Large intestine (tissue), 3 donors: ENCODE measurements around the gene ZAP70. TPM values are rescaled to one million over a fixed set of nuclear protein-coding genes. Genes with fewer than 3 reads are reported as not detected.

Experiments
- DNase-seq, 2 donors: peaks; one replicate each; pipeline versions ENCODE4 v3.0.0 to v3.0.0-alpha.2; 2013
- H3K27ac ChIP-seq: one replicate; pipeline ENCODE4 v1.5.1; 2013; ENCODE audit warnings: low read length
- H3K27me3 ChIP-seq: 2 replicates; pipeline ENCODE4 v1.6.1; 2013; ENCODE audit warnings: low read length; ENCODE audit not compliant: control insufficient read depth, insufficient read depth
- H3K36me3 ChIP-seq: 2 replicates; pipeline ENCODE4 v1.6.1; 2013; ENCODE audit warnings: low read length; ENCODE audit not compliant: control insufficient read depth, insufficient read depth
- H3K4me1 ChIP-seq: one replicate; pipeline ENCODE4 v1.6.1; 2013; ENCODE audit warnings: low read length; ENCODE audit not compliant: control insufficient read depth, insufficient read depth
- H3K4me3 ChIP-seq: one replicate; pipeline ENCODE4 v1.5.1; 2013; ENCODE audit warnings: low read length
- H3K9me3 ChIP-seq: one replicate; pipeline ENCODE4 v1.6.1; 2013; ENCODE audit warnings: mild to moderate bottlenecking, low read depth, low read length, moderate library complexity; ENCODE audit not compliant: control insufficient read depth
- WGBS: methylation state at CpG from one replicate; pipeline ENCODE4 v1.1.5; 2013; ENCODE audit warnings: low lambda C conversion rate; ENCODE audit not compliant: insufficient coverage; 5-methylcytosine and 5-hydroxymethylcytosine counted together
- polyA plus RNA-seq: library from polyadenylated mRNA; unstranded; fragments of 120-200 nt; gene quantifications from one replicate; pipeline ENCODE4 v1.2.1, GENCODE V29; 2013

ZAP70 gene
- polyA plus RNA-seq, 1 donor, result 5.1 TPM

- H3K4me3 ChIP-seq, result no peak overlapping the region
- peaks cover 6% of the 10 kb centered on the region for H3K9me3 ChIP-seq
- no peaks in the 10 kb centered on the region for H3K4me1 ChIP-seq
- peaks cover 28% of the 10 kb centered on the region for H3K27me3 ChIP-seq
- no CpG with 5 or more reads among the region's 41 CpGs for WGBS
- H3K36me3 ChIP-seq, result no peaks in the 10 kb centered on the region
- no peak overlapping the region for H3K27ac ChIP-seq
- DNase-seq, result no peak
Measured at GRCh38 chr2:97724073-97724410, 10.7 kb downstream of the ZAP70 start.

- DNase-seq, result no peak
- no CpG with 5 or more reads among the region's 17 CpGs for WGBS
- Histone ChIP-seq H3K4me1 (no peaks in the 10 kb centered on the region), H3K27ac (no peak overlapping the region), H3K36me3 (no peaks in the 10 kb centered on the region), H3K9me3 (peaks cover 6% of the 10 kb centered on the region), H3K4me3 (no peak overlapping the region), H3K27me3 (peaks cover 28% of the 10 kb centered on the region)
Measured at GRCh38 chr2:97724501-97724900, 11.1 kb downstream of the ZAP70 start.

DNA sequence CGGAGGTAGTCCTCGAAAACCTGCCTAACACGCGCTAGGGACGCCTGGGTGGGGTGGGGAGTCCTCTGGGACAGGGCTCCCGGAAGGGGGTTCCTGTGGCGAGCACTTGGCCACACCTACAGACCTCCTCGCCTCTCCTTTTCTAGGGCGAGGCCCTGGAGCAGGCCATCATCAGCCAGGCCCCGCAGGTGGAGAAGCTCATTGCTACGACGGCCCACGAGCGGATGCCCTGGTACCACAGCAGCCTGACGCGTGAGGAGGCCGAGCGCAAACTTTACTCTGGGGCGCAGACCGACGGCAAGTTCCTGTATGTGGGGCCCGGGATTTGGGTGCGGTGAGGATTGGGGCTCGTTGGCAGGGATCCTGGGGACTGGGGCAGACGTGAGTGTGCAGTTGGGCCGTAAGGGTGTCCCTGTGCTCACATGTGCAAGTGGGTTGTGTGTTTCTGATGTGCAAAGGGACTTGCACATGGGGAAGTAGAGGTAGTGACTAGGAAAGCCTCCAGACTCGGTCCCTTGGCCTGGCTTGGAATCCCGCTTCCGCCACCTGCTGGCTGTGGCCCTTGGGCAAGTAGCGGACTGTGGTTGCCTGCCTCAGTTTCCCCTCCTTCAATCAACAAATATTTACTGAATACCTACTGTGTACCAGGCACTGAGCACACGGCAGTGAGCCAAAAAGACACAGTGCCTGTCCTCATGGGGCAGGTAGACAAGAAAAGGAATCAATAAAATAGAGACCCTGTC lies 11.7 kb downstream of the ZAP70 start:
- no peak overlapping the region for H3K27ac ChIP-seq
- WGBS, result no CpG with 5 or more reads among the region's 31 CpGs

GRCh38 chr2:97726261-97727064 lies 13.1 kb downstream of the ZAP70 start:
- Histone ChIP-seq H3K27me3 (peaks cover 28% of the 10 kb centered on the region), H3K27ac (no peak overlapping the region), H3K36me3 (no peaks in the 10 kb centered on the region), H3K4me3 (no peak overlapping the region), H3K9me3 (peaks cover 6% of the 10 kb centered on the region), H3K4me1 (no peaks in the 10 kb centered on the region)
- DNase-seq, result no peak
- no CpG with 5 or more reads among the region's 4 CpGs for WGBS

More for the DNA sequence above, 11.7 kb downstream of the ZAP70 start:
- peaks cover 6% of the 10 kb centered on the region for H3K9me3 ChIP-seq
- no peak overlapping the region for H3K4me3 ChIP-seq
- H3K36me3 ChIP-seq, result no peaks in the 10 kb centered on the region
- DNase-seq, result no peak
- H3K27me3 ChIP-seq, result peaks cover 28% of the 10 kb centered on the region
- H3K4me1 ChIP-seq, result no peaks in the 10 kb centered on the region

DNA sequence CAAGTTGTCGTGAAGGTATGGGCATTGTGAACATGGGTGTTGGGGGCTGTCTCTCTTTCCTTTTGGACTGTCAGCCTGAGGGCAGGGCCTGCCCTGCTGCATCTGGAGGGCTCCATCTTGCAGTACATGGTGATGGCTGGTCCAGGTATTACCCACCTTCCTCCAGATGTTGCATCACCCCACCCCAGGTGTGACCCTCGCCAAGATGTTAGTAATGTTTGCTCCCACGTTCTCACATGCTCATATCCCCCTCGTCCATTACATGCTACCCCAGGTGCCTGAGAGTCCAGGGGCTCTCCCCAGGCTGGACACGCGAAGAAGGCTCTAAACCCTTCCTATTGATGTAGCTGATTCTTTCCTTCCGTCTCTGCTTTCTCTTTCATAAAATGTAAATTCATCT lies 13.9 kb downstream of the ZAP70 start:
- H3K4me3 ChIP-seq, result no peak overlapping the region
- H3K27ac ChIP-seq, result no peak overlapping the region
- H3K9me3 ChIP-seq, result peaks cover 6% of the 10 kb centered on the region
- no peaks in the 10 kb centered on the region for H3K4me1 ChIP-seq
- H3K36me3 ChIP-seq, result no peaks in the 10 kb centered on the region
- 95% methylated on average over 3 of the region's 7 CpGs for WGBS
- peaks cover 28% of the 10 kb centered on the region for H3K27me3 ChIP-seq
- DNase-seq, result no peak

DNA sequence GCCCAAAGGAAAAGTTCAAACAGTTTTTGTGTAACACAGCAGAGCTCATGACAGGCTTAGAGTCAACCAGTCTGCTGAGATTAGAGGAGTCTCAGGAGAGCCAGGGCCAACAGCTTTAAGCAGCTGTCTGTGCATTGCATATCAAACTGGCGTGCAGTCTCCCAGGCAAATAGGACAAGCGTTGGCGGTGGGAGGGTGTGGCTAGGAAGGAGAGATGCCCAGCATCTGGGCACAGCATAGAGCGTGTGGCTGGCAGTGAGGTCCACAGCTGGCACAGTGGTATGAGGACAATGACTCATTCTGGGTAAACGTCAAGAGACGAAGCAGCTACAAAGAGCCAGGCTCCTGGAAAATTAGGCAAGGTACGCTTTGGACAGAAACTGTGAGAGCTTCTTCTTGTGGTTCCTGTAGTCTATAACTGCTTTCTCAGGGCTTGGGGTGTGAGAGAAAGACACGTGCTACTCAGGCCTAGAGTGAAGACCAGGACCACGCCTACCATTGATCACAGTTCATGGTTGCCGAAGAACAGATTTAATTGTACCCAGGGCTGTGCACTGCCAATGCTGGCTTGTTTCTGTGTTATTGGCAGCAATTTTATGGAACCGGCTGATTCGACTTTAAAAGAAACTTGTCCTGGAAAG lies 14.8 kb downstream of the ZAP70 start:
- Histone ChIP-seq H3K9me3 (peaks cover 6% of the 10 kb centered on the region), H3K27ac (no peak overlapping the region), H3K27me3 (peaks cover 24% of the 10 kb centered on the region), H3K4me3 (no peak overlapping the region), H3K36me3 (no peaks in the 10 kb centered on the region), H3K4me1 (no peaks in the 10 kb centered on the region)
- no peak for DNase-seq
- WGBS, result no CpG with 5 or more reads among the region's 12 CpGs

DNA sequence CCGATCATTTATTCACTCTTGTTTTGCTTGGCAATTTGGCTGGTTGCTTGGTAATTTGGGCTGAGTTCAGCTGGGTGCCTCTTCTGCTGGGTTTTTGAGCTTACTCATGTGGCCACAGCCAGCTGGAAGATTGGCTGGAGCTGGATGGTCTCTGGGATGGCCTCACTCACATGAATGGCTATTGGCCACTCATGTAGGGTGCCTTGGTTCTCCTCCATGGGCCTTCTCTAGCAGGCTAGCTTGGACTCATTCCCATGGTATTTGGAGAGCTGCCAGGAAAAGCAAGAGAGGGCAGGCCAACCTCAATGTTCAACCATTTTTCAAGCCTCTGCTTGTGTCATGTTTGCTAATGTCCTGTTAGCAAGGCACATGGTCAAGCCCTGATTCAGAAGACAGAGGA lies 16.9 kb downstream of the ZAP70 start:
- H3K27ac ChIP-seq, result no peak overlapping the region
- WGBS, result no CpG with 5 or more reads among the region's 1 CpG
- DNase-seq, result no peak

GRCh38 chr2:97731274-97732020 lies 18.1 kb downstream of the ZAP70 start:
- H3K36me3 ChIP-seq, result no peaks in the 10 kb centered on the region
- no peak for DNase-seq

More for the DNA sequence above, 16.9 kb downstream of the ZAP70 start:
- Histone ChIP-seq H3K9me3 (no peaks in the 10 kb centered on the region), H3K4me3 (no peak overlapping the region), H3K4me1 (no peaks in the 10 kb centered on the region), H3K27me3 (peaks cover 3% of the 10 kb centered on the region), H3K36me3 (no peaks in the 10 kb centered on the region)

GRCh38 chr2:97732436-97733340 lies 19.3 kb downstream of the ZAP70 start:
- H3K36me3 ChIP-seq, result no peaks in the 10 kb centered on the region
- no CpG with 5 or more reads among the region's 28 CpGs for WGBS
- H3K9me3 ChIP-seq, result no peaks in the 10 kb centered on the region
- H3K4me1 ChIP-seq, result no peaks in the 10 kb centered on the region
- no peak overlapping the region for H3K27ac ChIP-seq
- no peaks in the 10 kb centered on the region for H3K27me3 ChIP-seq
- no peak overlapping the region for H3K4me3 ChIP-seq
- no peak for DNase-seq

More at GRCh38 chr2:97731274-97732020, 18.1 kb downstream of the ZAP70 start:
- no CpG with 5 or more reads among the region's 12 CpGs for WGBS
- no peaks in the 10 kb centered on the region for H3K9me3 ChIP-seq
- no peak overlapping the region for H3K27ac ChIP-seq
- H3K4me3 ChIP-seq, result no peak overlapping the region
- no peaks in the 10 kb centered on the region for H3K27me3 ChIP-seq
- H3K4me1 ChIP-seq, result no peaks in the 10 kb centered on the region
